Measurements from ENCODE around the gene EHHADH.

DNA sequence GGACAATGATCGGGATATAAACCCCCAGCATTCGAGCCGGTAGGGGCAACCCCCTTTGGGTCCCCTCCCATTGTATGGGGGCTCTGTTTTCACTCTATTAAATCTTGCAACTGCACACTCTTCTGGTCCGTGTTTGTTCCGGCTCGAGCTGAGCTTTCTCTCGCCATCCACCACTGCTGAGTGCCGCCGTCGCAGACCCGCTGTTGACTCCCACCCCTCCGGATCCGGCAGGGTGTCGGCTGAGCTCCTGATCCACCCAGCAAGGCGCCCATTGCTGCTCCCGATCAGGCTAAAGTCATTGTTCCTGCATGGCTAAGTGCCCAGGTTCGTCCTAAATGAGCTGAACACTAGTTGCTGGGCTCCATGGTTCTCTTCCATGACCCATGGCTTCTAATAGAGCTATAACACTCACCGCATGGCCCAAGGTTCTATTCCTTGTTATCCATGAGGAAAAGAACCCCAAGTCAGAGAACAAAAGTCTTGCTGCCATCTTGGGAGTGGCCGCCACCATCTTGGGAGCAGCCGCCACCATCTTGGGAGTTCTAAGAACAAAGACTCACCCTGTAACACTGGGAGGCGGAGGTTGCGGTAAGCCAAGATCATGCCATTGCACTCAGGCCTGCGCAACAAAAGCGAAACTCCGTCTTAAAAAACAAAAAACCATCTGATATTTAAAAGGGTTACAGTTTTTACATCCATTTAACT is 11.2 kb upstream of the EHHADH start:
- TF ChIP-seq, protein P1, sequence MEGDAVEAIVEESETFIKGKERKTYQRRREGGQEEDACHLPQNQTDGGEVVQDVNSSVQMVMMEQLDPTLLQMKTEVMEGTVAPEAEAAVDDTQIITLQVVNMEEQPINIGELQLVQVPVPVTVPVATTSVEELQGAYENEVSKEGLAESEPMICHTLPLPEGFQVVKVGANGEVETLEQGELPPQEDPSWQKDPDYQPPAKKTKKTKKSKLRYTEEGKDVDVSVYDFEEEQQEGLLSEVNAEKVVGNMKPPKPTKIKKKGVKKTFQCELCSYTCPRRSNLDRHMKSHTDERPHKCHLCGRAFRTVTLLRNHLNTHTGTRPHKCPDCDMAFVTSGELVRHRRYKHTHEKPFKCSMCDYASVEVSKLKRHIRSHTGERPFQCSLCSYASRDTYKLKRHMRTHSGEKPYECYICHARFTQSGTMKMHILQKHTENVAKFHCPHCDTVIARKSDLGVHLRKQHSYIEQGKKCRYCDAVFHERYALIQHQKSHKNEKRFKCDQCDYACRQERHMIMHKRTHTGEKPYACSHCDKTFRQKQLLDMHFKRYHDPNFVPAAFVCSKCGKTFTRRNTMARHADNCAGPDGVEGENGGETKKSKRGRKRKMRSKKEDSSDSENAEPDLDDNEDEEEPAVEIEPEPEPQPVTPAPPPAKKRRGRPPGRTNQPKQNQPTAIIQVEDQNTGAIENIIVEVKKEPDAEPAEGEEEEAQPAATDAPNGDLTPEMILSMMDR (IDR thresholded peaks at IDR 0.05): no peak
- no peak for TF ChIP-seq ZNF121 (CRISPR knock-in tag; IDR thresholded peaks at IDR 0.05)
- TF ChIP-seq CBFB (CRISPR knock-in tag; IDR thresholded peaks at IDR 0.05; ENCODE audit: low read depth): no peak
- TF ChIP-seq, protein P2, sequence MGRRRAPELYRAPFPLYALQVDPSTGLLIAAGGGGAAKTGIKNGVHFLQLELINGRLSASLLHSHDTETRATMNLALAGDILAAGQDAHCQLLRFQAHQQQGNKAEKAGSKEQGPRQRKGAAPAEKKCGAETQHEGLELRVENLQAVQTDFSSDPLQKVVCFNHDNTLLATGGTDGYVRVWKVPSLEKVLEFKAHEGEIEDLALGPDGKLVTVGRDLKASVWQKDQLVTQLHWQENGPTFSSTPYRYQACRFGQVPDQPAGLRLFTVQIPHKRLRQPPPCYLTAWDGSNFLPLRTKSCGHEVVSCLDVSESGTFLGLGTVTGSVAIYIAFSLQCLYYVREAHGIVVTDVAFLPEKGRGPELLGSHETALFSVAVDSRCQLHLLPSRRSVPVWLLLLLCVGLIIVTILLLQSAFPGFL (CRISPR knock-in tag; IDR thresholded peaks at IDR 0.05; ENCODE audit: borderline replicate concordance): no peak
- TF ChIP-seq TEAD1 (CRISPR knock-in tag; IDR thresholded peaks at IDR 0.05): no peak
- TF ChIP-seq TCF7 (CRISPR knock-in tag; IDR thresholded peaks at IDR 0.05; ENCODE audit: low read depth): no peak
- no peak for TF ChIP-seq NR2C2 (CRISPR knock-in tag; IDR thresholded peaks at IDR 0.05)
- TF ChIP-seq NFYB (CRISPR knock-in tag; conservative IDR thresholded peaks at IDR 0.05; ENCODE audit: low read depth): no peak
- TF ChIP-seq CREB1 (CRISPR knock-in tag; IDR thresholded peaks at IDR 0.05): no peak
- TF ChIP-seq, protein P3, sequence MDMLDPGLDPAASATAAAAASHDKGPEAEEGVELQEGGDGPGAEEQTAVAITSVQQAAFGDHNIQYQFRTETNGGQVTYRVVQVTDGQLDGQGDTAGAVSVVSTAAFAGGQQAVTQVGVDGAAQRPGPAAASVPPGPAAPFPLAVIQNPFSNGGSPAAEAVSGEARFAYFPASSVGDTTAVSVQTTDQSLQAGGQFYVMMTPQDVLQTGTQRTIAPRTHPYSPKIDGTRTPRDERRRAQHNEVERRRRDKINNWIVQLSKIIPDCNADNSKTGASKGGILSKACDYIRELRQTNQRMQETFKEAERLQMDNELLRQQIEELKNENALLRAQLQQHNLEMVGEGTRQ (CRISPR knock-in tag; IDR thresholded peaks at IDR 0.05): no peak
- TF ChIP-seq, protein P4, sequence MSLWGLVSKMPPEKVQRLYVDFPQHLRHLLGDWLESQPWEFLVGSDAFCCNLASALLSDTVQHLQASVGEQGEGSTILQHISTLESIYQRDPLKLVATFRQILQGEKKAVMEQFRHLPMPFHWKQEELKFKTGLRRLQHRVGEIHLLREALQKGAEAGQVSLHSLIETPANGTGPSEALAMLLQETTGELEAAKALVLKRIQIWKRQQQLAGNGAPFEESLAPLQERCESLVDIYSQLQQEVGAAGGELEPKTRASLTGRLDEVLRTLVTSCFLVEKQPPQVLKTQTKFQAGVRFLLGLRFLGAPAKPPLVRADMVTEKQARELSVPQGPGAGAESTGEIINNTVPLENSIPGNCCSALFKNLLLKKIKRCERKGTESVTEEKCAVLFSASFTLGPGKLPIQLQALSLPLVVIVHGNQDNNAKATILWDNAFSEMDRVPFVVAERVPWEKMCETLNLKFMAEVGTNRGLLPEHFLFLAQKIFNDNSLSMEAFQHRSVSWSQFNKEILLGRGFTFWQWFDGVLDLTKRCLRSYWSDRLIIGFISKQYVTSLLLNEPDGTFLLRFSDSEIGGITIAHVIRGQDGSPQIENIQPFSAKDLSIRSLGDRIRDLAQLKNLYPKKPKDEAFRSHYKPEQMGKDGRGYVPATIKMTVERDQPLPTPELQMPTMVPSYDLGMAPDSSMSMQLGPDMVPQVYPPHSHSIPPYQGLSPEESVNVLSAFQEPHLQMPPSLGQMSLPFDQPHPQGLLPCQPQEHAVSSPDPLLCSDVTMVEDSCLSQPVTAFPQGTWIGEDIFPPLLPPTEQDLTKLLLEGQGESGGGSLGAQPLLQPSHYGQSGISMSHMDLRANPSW (CRISPR knock-in tag; conservative IDR thresholded peaks at IDR 0.05; ENCODE audit: low read depth): no peak
- TF ChIP-seq TEAD4 (CRISPR knock-in tag; IDR thresholded peaks at IDR 0.05): no peak
